Progenitor cell of endocrine pancreas (in vitro differentiated cells): Measurements from ENCODE around the gene DDX4. TPM values are rescaled to one million over a fixed set of nuclear protein-coding genes. Genes with fewer than 3 reads are reported as not detected.
"Not testable (repeated sequence)": the region's sequence is repeated elsewhere in the genome, so short reads cannot be mapped to it uniquely, and the experiment has no call there.

ENCODE experiments used
- DNase-seq: peaks from one replicate; pipeline ENCODE4 v3.0.0; 2021; ENCODE audit warnings: low spot score; ENCODE audit not compliant: unreplicated experiment
- H3K27ac Mint-ChIP-seq: 2 replicates; pipeline ENCODE4 v1.8.0; 2021; ENCODE audit warnings: mild to moderate bottlenecking, moderate library complexity, mixed read lengths
- H3K27me3 Mint-ChIP-seq: 2 replicates; pipeline ENCODE4 v1.8.0; 2021; ENCODE audit warnings: mixed read lengths
- H3K36me3 Mint-ChIP-seq: 2 replicates; pipeline ENCODE4 v1.8.0; 2022; ENCODE audit warnings: mixed read lengths; ENCODE audit not compliant: insufficient read depth
- H3K4me1 Mint-ChIP-seq: 2 replicates; pipeline ENCODE4 v1.8.0; 2021; ENCODE audit warnings: low read depth, mixed read lengths
- H3K4me3 Mint-ChIP-seq: 2 replicates; pipeline ENCODE4 v1.8.0; 2021; ENCODE audit warnings: low read depth, mild to moderate bottlenecking, moderate library complexity, mixed read lengths
- H3K9me3 Mint-ChIP-seq: 2 replicates; pipeline ENCODE4 v1.8.0; 2021; ENCODE audit warnings: low read depth, mixed read lengths
- CTCF ChIP-seq: fragments of 200-600 bp; sonication (generic); IDR thresholded peaks from one replicate; pipeline ENCODE4 v1.5.0; 2021; ENCODE audit warnings: antibody characterized with exemption, mild to moderate bottlenecking; ENCODE audit not compliant: unreplicated experiment
- long read RNA-seq: library from polyadenylated mRNA; unstranded; transcript quantifications from one replicate; pipeline ENCODE4 v2.0.0, GENCODE V29; 2020
- total RNA-seq: library from RNA; stranded (reverse); gene quantifications from 2 replicates; pipeline ENCODE4 v1.2.1, GENCODE V29; 2021

DDX4 gene
- total RNA-seq, result not detected in 2 replicates
- long read RNA-seq, result 0 reads

GRCh38 chr5:55737793-55738192 lies at the start of gene DDX4:
Gene DDX4, plus strand, starts transcription at chr5:55738061. Its CDS starts 903 bp downstream, at chr5:55738964.
- no peak for TF ChIP-seq CTCF
- no peak within 1 kb of the TSS for H3K4me3 Mint-ChIP-seq
- no peak within 1 kb of the TSS for H3K27ac Mint-ChIP-seq
- H3K9me3 Mint-ChIP-seq, result no peaks in the 10 kb centered on the region
- no peaks in the 10 kb centered on the region for H3K27me3 Mint-ChIP-seq
- no peak for DNase-seq
- H3K36me3 Mint-ChIP-seq, result no peaks in the 10 kb centered on the region
- no peaks in the 10 kb centered on the region for H3K4me1 Mint-ChIP-seq

- Mint-ChIP-seq H3K4me1 (peaks cover 17% of the 10 kb centered on the region), H3K36me3 (peaks cover 14% of the 10 kb centered on the region), H3K4me3 (no peak overlapping the region), H3K27ac (no peak overlapping the region), H3K27me3 (no peaks in the 10 kb centered on the region), H3K9me3 (no peaks in the 10 kb centered on the region)
- no peak for DNase-seq
- TF ChIP-seq CTCF, result peak; percentile 70
These were observed 46.4 kb upstream of the DDX4 start for GRCh38 chr5:55691265-55692105.

- H3K36me3 Mint-ChIP-seq, result peaks cover 13% of the 10 kb centered on the region
- TF ChIP-seq CTCF, result no peak
- H3K27ac Mint-ChIP-seq, result no peak overlapping the region
- H3K27me3 Mint-ChIP-seq, result no peaks in the 10 kb centered on the region
- no peaks in the 10 kb centered on the region for H3K9me3 Mint-ChIP-seq
- H3K4me3 Mint-ChIP-seq, result no peak overlapping the region
- H3K4me1 Mint-ChIP-seq, result peaks cover 17% of the 10 kb centered on the region
- DNase-seq, result no peak
These were observed 45.8 kb upstream of the DDX4 start for GRCh38 chr5:55692106-55692417.

- no peaks in the 10 kb centered on the region for H3K9me3 Mint-ChIP-seq
- no peaks in the 10 kb centered on the region for H3K27me3 Mint-ChIP-seq
- no peak for TF ChIP-seq CTCF
- no peak overlapping the region for H3K27ac Mint-ChIP-seq
- DNase-seq, result no peak
- no peak overlapping the region for H3K4me3 Mint-ChIP-seq
- H3K36me3 Mint-ChIP-seq, result peaks cover 16% of the 10 kb centered on the region
- H3K4me1 Mint-ChIP-seq, result peaks cover 17% of the 10 kb centered on the region
These were observed 45.4 kb upstream of the DDX4 start for GRCh38 chr5:55692509-55692908.

GRCh38 chr5:55694152-55694830 lies 43.6 kb upstream of the DDX4 start:
- no peak for DNase-seq
- peak; percentile 41 for TF ChIP-seq CTCF
- peaks cover 17% of the 10 kb centered on the region for H3K4me1 Mint-ChIP-seq
- H3K4me3 Mint-ChIP-seq, result no peak overlapping the region
- H3K27ac Mint-ChIP-seq, result no peak overlapping the region
- H3K9me3 Mint-ChIP-seq, result no peaks in the 10 kb centered on the region
- H3K36me3 Mint-ChIP-seq, result peaks cover 18% of the 10 kb centered on the region
- no peaks in the 10 kb centered on the region for H3K27me3 Mint-ChIP-seq

- not testable (repeated sequence) for H3K9me3 Mint-ChIP-seq, DNase-seq, H3K27me3 Mint-ChIP-seq, H3K4me1 Mint-ChIP-seq, H3K4me3 Mint-ChIP-seq
- H3K36me3 Mint-ChIP-seq, result peaks cover 28% of the 10 kb centered on the region
- H3K27ac Mint-ChIP-seq, result peak overlapping the region; percentile 29
These were observed 41.2 kb upstream of the DDX4 start for GRCh38 chr5:55696704-55697103.
